Stimulated activated naive CD8-positive, alpha-beta T cell treated with anti-CD3 and anti-CD28 coated beads, Interleukin-15, Interleukin-2, amounts not matched to agents 100 ng/mL and 50 ng/mL, for 24 hours (primary cell): ENCODE data around the gene IGFN1.
"Not testable (repeated sequence)": the region's sequence is repeated elsewhere in the genome, so short reads cannot be mapped to it uniquely, and the experiment has no call there.

Experiments
- H3K27ac Mint-ChIP-seq: one replicate; pipeline ENCODE4 v1.8.0; 2021; ENCODE audit warnings: mild to moderate bottlenecking, mixed read lengths
- H3K27me3 Mint-ChIP-seq: one replicate; pipeline ENCODE4 v1.8.0; 2021; ENCODE audit warnings: mixed read lengths
- H3K36me3 Mint-ChIP-seq: one replicate; pipeline ENCODE4 v1.8.0; 2021; ENCODE audit warnings: low read depth, mixed read lengths
- H3K4me1 Mint-ChIP-seq: one replicate; pipeline ENCODE4 v1.8.0; 2021; ENCODE audit warnings: low read depth, mixed read lengths
- H3K4me3 Mint-ChIP-seq: one replicate; pipeline ENCODE4 v1.8.0; 2021; ENCODE audit warnings: mild to moderate bottlenecking, mixed read lengths
- H3K9me3 Mint-ChIP-seq: one replicate; pipeline ENCODE4 v1.8.0; 2021; ENCODE audit warnings: mixed read lengths

The IGFN1 gene

GRCh38 chr1:201226859-201227488, 36.4 kb downstream of the IGFN1 start:
- Mint-ChIP-seq H3K4me3 (no peak overlapping the region), H3K9me3 (no peaks in the 10 kb centered on the region), H3K36me3 (no peaks in the 10 kb centered on the region), H3K4me1 (no peaks in the 10 kb centered on the region), H3K27me3 (peaks cover 20% of the 10 kb centered on the region), H3K27ac (no peak overlapping the region)

GRCh38 chr1:201228011-201228983, 37.7 kb downstream of the IGFN1 start:
- Mint-ChIP-seq H3K4me1 (no peaks in the 10 kb centered on the region), H3K27ac (no peak overlapping the region), H3K27me3 (peaks cover 25% of the 10 kb centered on the region), H3K9me3 (no peaks in the 10 kb centered on the region), H3K4me3 (no peak overlapping the region), H3K36me3 (no peaks in the 10 kb centered on the region)

GRCh38 chr1:201229095-201229494, 38.5 kb downstream of the IGFN1 start:
- Mint-ChIP-seq H3K27ac (no peak overlapping the region), H3K9me3 (no peaks in the 10 kb centered on the region), H3K4me3 (no peak overlapping the region), H3K4me1 (no peaks in the 10 kb centered on the region), H3K36me3 (no peaks in the 10 kb centered on the region), H3K27me3 (peaks cover 25% of the 10 kb centered on the region)

GRCh38 chr1:201229771-201230635, 39.4 kb downstream of the IGFN1 start:
- Mint-ChIP-seq H3K9me3 (no peaks in the 10 kb centered on the region), H3K4me1 (no peaks in the 10 kb centered on the region), H3K27ac (no peak overlapping the region), H3K4me3 (no peak overlapping the region), H3K27me3 (peaks cover 25% of the 10 kb centered on the region), H3K36me3 (no peaks in the 10 kb centered on the region)

GRCh38 chr1:201230676-201231075, 40.1 kb downstream of the IGFN1 start:
- Mint-ChIP-seq H3K9me3 (no peaks in the 10 kb centered on the region), H3K27ac (no peak overlapping the region), H3K4me1 (no peaks in the 10 kb centered on the region), H3K27me3 (peaks cover 25% of the 10 kb centered on the region), H3K4me3 (no peak overlapping the region), H3K36me3 (no peaks in the 10 kb centered on the region)

GRCh38 chr1:201239646-201240045, 49.0 kb downstream of the IGFN1 start:
- peaks cover 48% of the 10 kb centered on the region for H3K27me3 Mint-ChIP-seq
- H3K9me3 Mint-ChIP-seq, H3K4me1 Mint-ChIP-seq, H3K4me3 Mint-ChIP-seq, H3K36me3 Mint-ChIP-seq, H3K27ac Mint-ChIP-seq: not testable (repeated sequence)

GRCh38 chr1:201240171-201240570, 49.5 kb downstream of the IGFN1 start:
- Mint-ChIP-seq H3K4me3 (no peak overlapping the region), H3K36me3 (no peaks in the 10 kb centered on the region), H3K27me3 (peaks cover 53% of the 10 kb centered on the region), H3K27ac (no peak overlapping the region), H3K9me3 (no peaks in the 10 kb centered on the region), H3K4me1 (no peaks in the 10 kb centered on the region)

- Mint-ChIP-seq H3K9me3 (no peaks in the 10 kb centered on the region), H3K36me3 (no peaks in the 10 kb centered on the region), H3K27me3 (peaks cover 56% of the 10 kb centered on the region), H3K27ac (no peak overlapping the region), H3K4me1 (no peaks in the 10 kb centered on the region), H3K4me3 (no peak overlapping the region)
These were observed 51.1 kb downstream of the IGFN1 start for GRCh38 chr1:201241736-201242135.

GRCh38 chr1:201245082-201245481, 54.5 kb downstream of the IGFN1 start:
- H3K4me1 Mint-ChIP-seq: no peaks in the 10 kb centered on the region
- no peak overlapping the region for H3K27ac Mint-ChIP-seq
- no peaks in the 10 kb centered on the region for H3K36me3 Mint-ChIP-seq
- peaks cover 47% of the 10 kb centered on the region for H3K27me3 Mint-ChIP-seq
- no peaks in the 10 kb centered on the region for H3K9me3 Mint-ChIP-seq
- no peak overlapping the region for H3K4me3 Mint-ChIP-seq

GRCh38 chr1:201248721-201249559, 58.3 kb downstream of the IGFN1 start:
- Mint-ChIP-seq H3K4me3 (no peak overlapping the region), H3K36me3 (no peaks in the 10 kb centered on the region), H3K27me3 (peaks cover 15% of the 10 kb centered on the region), H3K9me3 (no peaks in the 10 kb centered on the region), H3K27ac (no peak overlapping the region), H3K4me1 (no peaks in the 10 kb centered on the region)

- Mint-ChIP-seq H3K27me3 (peaks cover under 1% of the 10 kb centered on the region), H3K4me3 (no peak overlapping the region), H3K27ac (no peak overlapping the region), H3K9me3 (no peaks in the 10 kb centered on the region), H3K4me1 (no peaks in the 10 kb centered on the region), H3K36me3 (no peaks in the 10 kb centered on the region)
These were observed 59.8 kb downstream of the IGFN1 start for GRCh38 chr1:201250326-201251011.

- Mint-ChIP-seq H3K27ac (no peak overlapping the region), H3K4me3 (no peak overlapping the region), H3K36me3 (no peaks in the 10 kb centered on the region), H3K27me3 (no peaks in the 10 kb centered on the region), H3K9me3 (no peaks in the 10 kb centered on the region), H3K4me1 (no peaks in the 10 kb centered on the region)
These were observed 60.8 kb downstream of the IGFN1 start for GRCh38 chr1:201251411-201251810.

- no peak overlapping the region for H3K4me3 Mint-ChIP-seq
- H3K4me1 Mint-ChIP-seq: no peaks in the 10 kb centered on the region
- H3K27me3 Mint-ChIP-seq: no peaks in the 10 kb centered on the region
- no peaks in the 10 kb centered on the region for H3K9me3 Mint-ChIP-seq
- no peak overlapping the region for H3K27ac Mint-ChIP-seq
- H3K36me3 Mint-ChIP-seq: no peaks in the 10 kb centered on the region
These were observed 61.3 kb downstream of the IGFN1 start for GRCh38 chr1:201251851-201252430.
